SK-N-SH (cell line): ENCODE measurements around the gene LENG1.

Experiments used
- NRF1 ChIP-seq: IDR thresholded peaks from 2 replicates; pipeline ENCODE4 v1.6.1; 2012; ENCODE audit warnings: low read depth, mild to moderate bottlenecking, low read length
- POLR2AphosphoS5 ChIP-seq: IDR thresholded peaks from 2 replicates; pipeline ENCODE4 v1.6.1; 2012; ENCODE audit warnings: low read depth, low read length
- RAD21 ChIP-seq: IDR thresholded peaks from 2 replicates; pipeline ENCODE4 v1.6.1; 2012; ENCODE audit warnings: mild to moderate bottlenecking, low read length
- TF ChIP-seq, protein P1 (sequence below): fragments of 200-600 bp; sonication (generic); IDR thresholded peaks from 2 replicates; pipeline ENCODE4 v1.6.1; 2017; ENCODE audit warnings: antibody characterized with exemption, mild to moderate bottlenecking, moderate library complexity
- TF ChIP-seq, protein P2 (sequence below): IDR thresholded peaks from 2 replicates; pipeline ENCODE4 v1.4.0; 2012; ENCODE audit warnings: low read depth, borderline replicate concordance

DNA sequence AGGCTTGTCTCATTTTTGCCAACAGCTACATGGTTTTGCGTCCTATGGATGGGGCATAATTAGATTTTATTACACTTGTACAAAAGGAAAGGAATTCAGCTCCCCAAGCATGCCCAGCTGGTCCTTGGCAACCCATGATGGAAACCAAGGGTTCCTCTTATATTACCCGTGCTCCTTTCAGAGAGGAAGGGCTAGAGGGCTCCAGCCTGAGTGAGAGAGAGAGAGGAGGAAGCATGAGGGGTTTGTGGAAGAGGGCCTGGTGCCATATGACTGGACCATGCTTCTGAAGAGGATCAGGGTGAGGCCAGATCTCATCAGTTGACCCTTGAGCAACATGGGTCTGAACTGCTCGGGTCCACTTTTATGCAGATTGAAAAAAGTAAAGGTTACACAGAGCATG lies 37.6 kb upstream of the LENG1 start:
- TF ChIP-seq RAD21 (no peak), POLR2AphosphoS5 (no peak), NRF1 (no peak)
- TF ChIP-seq, protein P1, sequence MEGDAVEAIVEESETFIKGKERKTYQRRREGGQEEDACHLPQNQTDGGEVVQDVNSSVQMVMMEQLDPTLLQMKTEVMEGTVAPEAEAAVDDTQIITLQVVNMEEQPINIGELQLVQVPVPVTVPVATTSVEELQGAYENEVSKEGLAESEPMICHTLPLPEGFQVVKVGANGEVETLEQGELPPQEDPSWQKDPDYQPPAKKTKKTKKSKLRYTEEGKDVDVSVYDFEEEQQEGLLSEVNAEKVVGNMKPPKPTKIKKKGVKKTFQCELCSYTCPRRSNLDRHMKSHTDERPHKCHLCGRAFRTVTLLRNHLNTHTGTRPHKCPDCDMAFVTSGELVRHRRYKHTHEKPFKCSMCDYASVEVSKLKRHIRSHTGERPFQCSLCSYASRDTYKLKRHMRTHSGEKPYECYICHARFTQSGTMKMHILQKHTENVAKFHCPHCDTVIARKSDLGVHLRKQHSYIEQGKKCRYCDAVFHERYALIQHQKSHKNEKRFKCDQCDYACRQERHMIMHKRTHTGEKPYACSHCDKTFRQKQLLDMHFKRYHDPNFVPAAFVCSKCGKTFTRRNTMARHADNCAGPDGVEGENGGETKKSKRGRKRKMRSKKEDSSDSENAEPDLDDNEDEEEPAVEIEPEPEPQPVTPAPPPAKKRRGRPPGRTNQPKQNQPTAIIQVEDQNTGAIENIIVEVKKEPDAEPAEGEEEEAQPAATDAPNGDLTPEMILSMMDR = no peak
- TF ChIP-seq, protein P2, sequence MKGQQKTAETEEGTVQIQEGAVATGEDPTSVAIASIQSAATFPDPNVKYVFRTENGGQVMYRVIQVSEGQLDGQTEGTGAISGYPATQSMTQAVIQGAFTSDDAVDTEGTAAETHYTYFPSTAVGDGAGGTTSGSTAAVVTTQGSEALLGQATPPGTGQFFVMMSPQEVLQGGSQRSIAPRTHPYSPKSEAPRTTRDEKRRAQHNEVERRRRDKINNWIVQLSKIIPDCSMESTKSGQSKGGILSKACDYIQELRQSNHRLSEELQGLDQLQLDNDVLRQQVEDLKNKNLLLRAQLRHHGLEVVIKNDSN = no peak
